GM19035 (cell line): ENCODE results near the gene DNAJB12.
"Not testable (repeated sequence)": the region's sequence is repeated elsewhere in the genome, so short reads cannot be mapped to it uniquely, and the experiment has no call there.

Source experiments
- ATAC-seq: cut with Tn5 transposase; IDR thresholded peaks from one replicate; pipeline ENCODE4 v1.9.1; 2021; ENCODE audit not compliant: unreplicated experiment

Gene DNAJB12

DNA sequence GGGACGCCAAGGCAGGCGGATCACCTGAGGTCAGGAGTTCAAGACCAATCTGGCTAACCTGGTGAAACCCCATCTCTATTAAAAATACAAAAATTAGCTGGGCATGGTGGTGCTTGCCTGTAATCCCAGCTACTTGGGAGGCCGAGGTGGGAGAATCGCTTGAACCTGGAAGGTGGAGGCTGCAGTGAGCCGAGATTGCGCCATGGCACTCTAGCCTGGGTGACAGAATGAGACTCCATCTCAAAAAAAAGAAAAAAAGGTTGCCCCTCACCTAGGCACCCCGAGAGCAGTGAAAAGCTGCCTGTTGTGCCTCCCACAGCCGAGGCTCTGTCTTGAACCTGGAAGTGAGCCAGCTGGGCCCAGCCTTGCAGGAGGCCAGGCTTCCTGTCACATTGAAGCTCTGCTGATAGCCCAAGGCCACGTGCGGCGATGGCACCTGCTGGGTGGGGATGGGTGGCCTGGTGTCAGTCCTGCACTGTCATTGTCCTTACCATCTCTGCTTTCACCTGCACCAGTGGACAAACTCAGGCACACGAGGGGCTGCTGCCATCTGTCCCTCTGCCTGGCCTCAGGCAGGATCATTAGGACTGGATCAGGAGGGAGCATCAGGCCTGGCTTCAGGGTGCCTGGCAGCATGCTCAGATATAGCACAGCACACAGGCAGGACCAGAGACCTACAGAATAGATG, 37.8 kb downstream of the DNAJB12 start:
- no peak for ATAC-seq

GRCh38 chr10:72316386-72316700, 38.4 kb downstream of the DNAJB12 start:
- ATAC-seq: no peak

GRCh38 chr10:72315611-72316385, 38.9 kb downstream of the DNAJB12 start:
- no peak for ATAC-seq

- ATAC-seq: no peak
These were observed 39.7 kb downstream of the DNAJB12 start for GRCh38 chr10:72315054-72315453.

GRCh38 chr10:72314263-72314662, 40.5 kb downstream of the DNAJB12 start:
- no peak for ATAC-seq

DNA sequence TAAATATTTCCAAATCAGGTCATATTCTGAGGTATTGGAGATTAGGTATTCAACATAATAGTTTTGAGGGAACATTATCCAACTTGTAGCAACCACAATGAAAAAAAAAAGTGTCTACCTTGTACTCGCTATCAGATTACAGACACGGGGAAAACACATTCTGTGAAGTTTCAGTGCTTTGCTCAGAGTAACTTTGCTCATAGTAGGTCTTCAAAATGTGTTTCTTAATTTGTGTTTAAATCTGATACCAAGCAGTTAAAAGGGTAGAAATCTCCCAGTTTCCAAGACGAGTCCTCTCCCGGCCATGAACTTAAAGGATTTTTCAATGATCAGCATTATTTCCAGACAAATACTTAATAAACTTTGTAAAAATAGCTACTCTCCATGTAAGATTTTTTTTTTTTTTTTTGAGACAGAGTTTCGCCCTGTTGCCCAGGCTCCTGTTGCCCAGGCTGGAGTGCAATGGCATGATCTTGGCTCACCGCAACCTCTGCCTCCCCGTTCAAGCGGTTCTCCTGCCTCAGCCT, 41.8 kb downstream of the DNAJB12 start:
- ATAC-seq: no peak

DNA sequence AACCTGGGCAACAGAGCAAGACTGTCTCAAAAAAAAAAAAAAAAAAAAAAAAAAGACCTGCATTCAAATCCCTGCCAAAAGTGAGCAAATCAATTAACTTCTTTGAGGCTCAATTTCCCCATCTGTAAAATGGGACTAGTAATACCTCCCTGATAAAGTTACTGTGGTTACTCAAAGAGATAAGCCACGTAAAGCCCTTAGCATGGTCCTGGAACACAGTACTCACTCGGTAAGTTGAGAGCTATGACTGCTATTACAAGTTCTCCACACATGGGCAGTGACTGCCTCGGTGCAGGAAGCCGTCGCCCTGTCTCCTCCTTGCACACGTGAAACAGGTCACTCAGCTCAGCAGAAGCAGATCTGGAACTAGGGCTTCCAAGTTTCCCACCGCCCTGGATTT, 43.1 kb downstream of the DNAJB12 start:
- ATAC-seq: no peak

- no peak for ATAC-seq
These were observed 44.1 kb downstream of the DNAJB12 start for GRCh38 chr10:72310636-72311035.

DNA sequence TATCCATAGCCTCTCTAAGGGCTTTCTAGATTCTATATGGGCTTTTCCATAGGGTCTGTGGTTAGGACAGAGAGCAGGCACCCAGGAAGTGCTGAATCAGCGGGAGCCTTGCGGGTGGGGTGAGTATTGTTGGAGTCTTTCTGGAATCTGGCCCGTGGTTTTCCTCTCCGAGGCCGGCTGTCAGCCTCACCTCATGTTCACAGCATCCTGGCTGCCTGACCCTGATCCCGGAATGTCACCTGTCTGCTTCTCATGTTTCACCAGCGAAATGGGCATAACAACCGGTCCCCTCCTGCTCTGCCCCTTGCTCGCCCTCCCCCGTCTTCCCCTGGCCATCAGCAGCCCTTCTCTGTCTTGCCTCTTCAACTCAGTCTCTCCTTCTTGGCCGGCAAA, 44.5 kb downstream of the DNAJB12 start:
- no peak for ATAC-seq

DNA sequence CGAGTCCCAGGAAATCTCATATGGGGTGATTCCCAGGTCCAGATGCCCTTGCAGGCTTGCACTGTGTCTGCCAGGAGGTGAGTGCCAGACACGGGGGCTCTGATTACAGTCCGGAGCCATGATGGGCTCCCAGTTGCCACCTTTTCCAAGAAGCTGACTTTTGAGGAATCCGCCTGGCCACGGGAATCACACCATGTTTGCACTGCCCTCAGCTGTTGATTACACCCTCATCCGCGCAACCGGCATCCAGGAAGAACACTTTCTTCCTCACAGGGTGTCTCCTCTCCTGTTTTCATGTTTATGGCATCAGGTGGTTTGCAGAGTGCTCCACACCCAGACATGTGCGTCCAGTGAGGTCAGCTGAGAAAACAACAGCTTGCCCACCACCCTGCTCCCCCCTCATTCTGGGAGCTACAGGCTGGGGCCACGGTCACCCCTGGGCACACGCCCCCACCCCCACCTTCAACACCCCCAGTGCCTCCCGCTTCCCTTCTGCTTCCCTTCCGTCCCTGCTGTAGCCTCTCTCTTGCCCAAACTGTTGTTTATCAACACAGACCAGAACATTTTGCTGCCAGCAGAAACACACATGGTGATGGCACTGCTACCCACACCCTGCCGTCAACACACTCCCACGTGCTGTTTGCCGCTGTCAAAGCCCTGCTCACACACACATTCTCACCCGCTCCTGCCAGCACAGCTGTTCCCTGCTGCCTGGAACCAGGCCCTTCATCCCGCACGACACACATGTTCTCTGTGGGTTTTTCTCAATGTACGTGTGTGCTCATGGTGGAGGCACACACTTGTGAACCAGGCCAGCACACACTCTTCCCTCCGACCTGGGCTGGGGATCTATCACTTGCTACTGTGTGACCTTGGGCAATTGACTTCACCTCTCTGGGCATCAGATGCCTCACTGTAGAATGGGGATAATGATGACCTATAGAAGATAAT, 45.2 kb downstream of the DNAJB12 start:
- ATAC-seq: no peak

DNA sequence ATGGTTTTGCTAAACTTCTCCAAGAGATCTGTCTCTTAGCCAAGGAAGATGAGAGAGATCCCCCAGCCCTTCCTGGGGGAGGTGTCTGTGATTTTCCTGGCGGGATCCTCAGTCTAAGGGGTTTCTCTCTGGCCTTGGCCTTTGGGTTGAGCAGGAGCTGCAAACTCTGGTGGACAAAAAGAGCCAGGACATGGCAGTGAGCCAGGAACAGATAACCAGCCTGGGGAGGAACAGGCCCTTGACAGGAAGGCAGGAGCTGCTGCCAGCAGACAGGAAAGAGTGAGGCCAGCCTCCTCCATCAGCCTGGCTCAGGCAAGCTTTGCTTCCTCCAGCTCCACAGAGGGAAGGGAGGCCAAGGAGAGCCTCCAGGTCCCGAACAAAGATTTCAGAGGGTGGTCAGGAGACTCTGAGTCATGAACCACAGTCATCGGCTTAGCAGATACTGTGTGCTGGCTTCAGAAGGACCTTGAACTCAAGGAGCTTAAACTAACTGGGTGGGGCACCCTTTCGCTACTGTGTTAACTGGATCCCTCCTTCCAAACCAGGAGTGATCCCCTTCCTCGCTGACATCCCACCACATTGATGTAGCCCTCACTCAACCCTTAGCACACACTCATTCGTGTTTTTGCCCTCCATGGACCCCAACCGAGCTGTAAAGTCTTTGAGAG, 46.3 kb downstream of the DNAJB12 start:
- ATAC-seq: no peak

- ATAC-seq: not testable (repeated sequence)
These were observed 47.0 kb downstream of the DNAJB12 start for GRCh38 chr10:72307711-72308110.

DNA sequence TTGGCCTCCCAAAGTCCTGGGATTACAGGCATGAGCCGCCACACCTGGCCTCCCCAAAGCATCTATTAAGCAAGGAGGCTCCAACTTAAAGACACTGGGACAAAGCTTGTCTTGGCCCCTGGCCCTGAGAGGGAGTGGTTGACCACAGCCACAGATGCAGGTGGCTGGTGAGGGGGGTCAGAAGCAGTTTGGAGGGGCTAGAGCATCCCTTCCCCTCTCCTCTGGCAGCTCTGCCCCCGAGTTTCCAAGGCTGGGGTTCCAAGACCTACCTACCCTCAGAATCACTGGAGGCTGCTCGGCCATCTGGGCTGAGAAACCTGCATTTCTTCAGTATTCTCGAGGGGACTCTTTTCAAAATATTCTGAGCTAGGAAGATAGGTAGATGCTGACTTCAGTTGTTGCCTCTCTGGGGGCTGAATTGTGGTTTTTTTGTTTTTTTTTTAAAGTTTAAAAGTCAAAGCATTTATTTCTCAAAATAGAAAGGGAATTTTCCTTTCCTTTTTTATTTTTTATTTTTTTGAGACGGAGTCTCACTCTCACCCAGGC, 48.4 kb downstream of the DNAJB12 start:
- ATAC-seq: no peak

DNA sequence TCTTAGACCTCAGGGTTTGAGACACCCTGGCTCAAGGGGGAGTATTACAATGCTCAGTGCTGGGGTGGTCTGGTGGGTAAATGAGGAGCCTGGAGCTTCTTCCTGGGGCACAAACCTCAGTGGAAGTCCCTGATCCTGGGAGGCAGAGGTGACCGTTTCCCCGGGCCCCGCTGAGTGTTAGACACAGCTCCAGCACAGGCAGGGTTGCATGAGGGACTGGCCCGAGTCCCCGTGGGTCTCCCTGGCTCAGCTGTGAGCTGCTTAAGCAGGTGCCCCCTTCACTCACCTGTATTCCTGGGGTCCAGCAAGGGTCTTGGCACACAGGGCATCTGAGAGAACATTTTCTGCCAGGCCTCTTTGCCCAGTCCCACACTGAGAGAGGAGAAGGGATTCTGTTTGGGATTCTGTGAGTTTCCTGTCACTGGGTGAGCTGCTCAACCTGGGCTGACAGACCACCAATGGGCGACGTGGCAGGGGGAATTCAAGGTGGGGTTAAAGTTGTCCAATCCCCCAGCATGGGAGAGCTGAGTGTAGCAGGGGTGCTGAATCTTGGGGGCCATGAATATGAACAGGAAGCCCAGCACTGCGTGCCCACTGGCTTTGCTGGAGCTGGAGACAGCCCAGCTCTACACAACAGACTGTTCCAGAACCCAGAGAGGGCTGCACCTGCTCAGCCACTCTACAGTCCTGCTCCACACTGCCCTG, 51.1 kb downstream of the DNAJB12 start:
- ATAC-seq: no peak

GRCh38 chr10:72298592-72299519, 55.9 kb downstream of the DNAJB12 start:
- ATAC-seq: no peak

DNA sequence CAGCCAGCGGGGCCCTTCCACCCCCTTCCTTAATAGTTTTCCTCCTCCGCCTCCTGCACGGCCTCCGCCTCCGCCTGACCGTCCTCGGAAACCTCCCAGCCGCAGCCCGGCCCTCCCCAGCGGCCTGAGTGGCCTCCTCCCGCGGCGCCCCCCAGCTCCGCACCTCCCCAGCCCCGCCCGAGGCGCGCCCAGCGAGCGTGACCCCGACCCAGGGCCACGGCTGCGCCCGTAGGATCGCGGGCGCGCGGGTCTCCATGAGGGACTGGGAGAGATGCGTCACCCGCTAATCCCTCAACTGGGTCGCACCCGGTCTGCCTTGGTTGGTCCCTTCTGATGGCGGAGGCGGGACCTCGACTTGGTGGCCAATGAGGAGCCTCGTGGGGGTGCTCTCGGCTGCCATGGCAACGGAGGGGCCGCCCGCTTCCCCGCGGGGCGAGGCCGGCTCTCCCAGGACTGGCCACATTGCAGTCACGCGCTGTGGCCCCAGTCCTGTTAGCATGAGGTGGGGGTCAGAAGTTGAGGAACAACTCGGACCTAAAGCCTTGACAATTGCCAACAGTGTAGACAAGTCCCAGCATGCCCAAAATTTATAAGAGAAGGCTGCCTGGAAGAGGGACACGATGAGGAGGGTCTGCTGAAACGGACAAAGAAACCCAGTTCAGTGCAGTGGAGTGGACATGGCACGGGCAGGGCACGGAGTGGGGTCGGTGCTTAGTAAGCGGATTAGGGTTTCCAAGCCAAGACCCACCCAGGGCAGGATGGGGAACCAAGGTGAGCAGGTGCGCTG, 56.7 kb downstream of the DNAJB12 start:
- ATAC-seq: peak; percentile 76

GRCh38 chr10:72297281-72297804, 57.4 kb downstream of the DNAJB12 start:
- peak; percentile 58 for ATAC-seq

DNA sequence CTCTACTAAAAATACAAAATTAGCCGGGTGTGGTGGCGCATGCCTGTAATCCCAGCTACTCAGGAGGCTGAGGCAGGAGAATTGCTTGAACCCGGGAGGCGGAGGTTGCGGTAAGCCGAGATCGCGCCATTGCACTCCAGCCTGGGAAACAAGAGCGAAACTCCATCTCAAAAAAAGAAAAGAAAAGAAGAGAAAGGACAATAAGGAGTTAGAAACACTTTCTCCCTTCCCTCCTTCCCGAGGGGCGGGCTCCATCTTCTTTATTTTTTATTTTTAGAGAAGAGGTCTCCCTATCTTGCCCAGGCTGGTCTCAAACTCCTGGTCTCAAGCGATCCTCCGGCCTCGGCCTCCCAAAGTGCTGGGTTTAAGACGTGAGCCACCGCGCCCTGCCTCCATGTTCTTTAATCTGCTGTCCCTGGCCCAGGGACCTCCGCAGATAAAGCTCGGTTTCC, 57.9 kb downstream of the DNAJB12 start:
- ATAC-seq: not testable (repeated sequence)
